Activated T-cell treated with anti-CD3 and anti-CD28 coated beads, Interleukin-2, amount 50 U/mL, for 72 hours (primary cell): ENCODE data around the gene BMPER. TPM values are rescaled to one million over a fixed set of nuclear protein-coding genes. Genes with fewer than 3 reads are reported as not detected.

Experiments used
- ATAC-seq, 2 donors: fragments of 150-1000 bp; cut with Tn5 transposase; replicated peaks in 1 of 2; 2 replicates each; pipeline ENCODE4 v1.10.0; 2021; ENCODE audit warnings: moderate library complexity in 2 of 2, mild to moderate bottlenecking in 1 of 2
- DNase-seq, 2 donors: peaks; one replicate each; pipeline ENCODE4 v3.0.0; 2021 to 2022; ENCODE audit warnings: mixed read lengths in 1 of 2
- H3K27ac Mint-ChIP-seq: one replicate; pipeline ENCODE4 v1.8.0; 2022; ENCODE audit warnings: mild to moderate bottlenecking, moderate library complexity, mixed read lengths
- H3K27me3 Mint-ChIP-seq: one replicate; pipeline ENCODE4 v1.8.0; 2022; ENCODE audit warnings: low read depth, mixed read lengths
- H3K36me3 Mint-ChIP-seq, 2 donors: one replicate each; pipeline ENCODE4 v1.8.0; 2022; ENCODE audit warnings: mixed read lengths in 2 of 2, mild to moderate bottlenecking in 1 of 2; ENCODE audit not compliant: insufficient read depth in 2 of 2
- H3K4me1 Mint-ChIP-seq: one replicate; pipeline ENCODE4 v1.8.0; 2022; ENCODE audit warnings: low read depth, mixed read lengths
- H3K4me3 Mint-ChIP-seq, 2 donors: one replicate each; pipeline ENCODE4 v1.8.0; 2022; ENCODE audit warnings: mild to moderate bottlenecking in 2 of 2, mixed read lengths in 2 of 2, moderate library complexity in 2 of 2
- H3K9me3 Mint-ChIP-seq, 2 donors: one replicate each; pipeline ENCODE4 v1.8.0; 2022; ENCODE audit warnings: mixed read lengths in 2 of 2
- total RNA-seq, 2 donors: library from RNA; stranded (reverse); gene quantifications; one replicate each; pipeline ENCODE4 v1.2.3, GENCODE V29; 2022

The BMPER gene
- total RNA-seq, 2 donors from 2014 or later, result 0.35 TPM; not detected in 1

- Mint-ChIP-seq H3K36me3 (no peaks in the 10 kb centered on the region), H3K4me3 (no peak overlapping the region), H3K27ac (no peak overlapping the region), H3K9me3 (peaks cover 0 to 4% of the 10 kb centered on the region in 2 donors), H3K27me3 (no peaks in the 10 kb centered on the region), H3K4me1 (no peaks in the 10 kb centered on the region)
- ATAC-seq, result no peak
- no peak for DNase-seq
Measured at GRCh38 chr7:34013421-34013820, 108.1 kb downstream of the BMPER start.

- Mint-ChIP-seq H3K36me3 (no peaks in the 10 kb centered on the region), H3K4me3 (no peak overlapping the region), H3K9me3 (peaks cover 0 to 2% of the 10 kb centered on the region in 2 donors), H3K27ac (no peak overlapping the region), H3K4me1 (no peaks in the 10 kb centered on the region), H3K27me3 (no peaks in the 10 kb centered on the region)
- ATAC-seq (no peak), DNase-seq (no peak)
Measured at GRCh38 chr7:34015651-34016050, 110.3 kb downstream of the BMPER start.

DNA sequence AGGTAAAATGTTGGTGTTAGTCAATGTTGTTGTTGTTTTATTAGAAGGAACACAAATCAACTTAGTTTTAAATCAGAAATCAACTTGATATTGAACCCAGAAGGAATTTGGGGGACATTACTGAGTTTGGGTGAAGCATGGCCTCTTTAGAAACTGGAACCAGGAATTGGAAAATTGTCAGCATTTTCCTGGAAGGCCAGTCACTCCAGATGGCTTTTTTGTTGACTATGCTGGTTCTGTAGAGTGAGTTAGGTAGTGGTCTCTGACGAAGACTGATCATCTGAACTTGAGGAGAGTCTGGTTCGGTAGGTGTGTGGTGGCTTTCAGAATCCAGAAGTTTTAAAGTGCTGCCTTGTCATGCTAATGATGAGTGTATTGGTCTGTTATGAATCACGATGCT is 111.5 kb downstream of the BMPER start:
- H3K27ac Mint-ChIP-seq, result no peak overlapping the region

GRCh38 chr7:34019301-34019790 is 114.0 kb downstream of the BMPER start:
- H3K4me1 Mint-ChIP-seq, result no peaks in the 10 kb centered on the region
- H3K36me3 Mint-ChIP-seq, result no peaks in the 10 kb centered on the region
- ATAC-seq, result no peak
- H3K9me3 Mint-ChIP-seq, result no peaks in the 10 kb centered on the region
- no peaks in the 10 kb centered on the region for H3K27me3 Mint-ChIP-seq
- no peak overlapping the region for H3K27ac Mint-ChIP-seq
- no peak overlapping the region for H3K4me3 Mint-ChIP-seq
- no peak for DNase-seq

More for the DNA sequence above, 111.5 kb downstream of the BMPER start:
- Mint-ChIP-seq H3K27me3 (no peaks in the 10 kb centered on the region), H3K4me1 (no peaks in the 10 kb centered on the region), H3K4me3 (no peak overlapping the region), H3K36me3 (no peaks in the 10 kb centered on the region), H3K9me3 (peaks cover 0 to 2% of the 10 kb centered on the region in 2 donors)
- DNase-seq, result no peak
- no peak for ATAC-seq

DNA sequence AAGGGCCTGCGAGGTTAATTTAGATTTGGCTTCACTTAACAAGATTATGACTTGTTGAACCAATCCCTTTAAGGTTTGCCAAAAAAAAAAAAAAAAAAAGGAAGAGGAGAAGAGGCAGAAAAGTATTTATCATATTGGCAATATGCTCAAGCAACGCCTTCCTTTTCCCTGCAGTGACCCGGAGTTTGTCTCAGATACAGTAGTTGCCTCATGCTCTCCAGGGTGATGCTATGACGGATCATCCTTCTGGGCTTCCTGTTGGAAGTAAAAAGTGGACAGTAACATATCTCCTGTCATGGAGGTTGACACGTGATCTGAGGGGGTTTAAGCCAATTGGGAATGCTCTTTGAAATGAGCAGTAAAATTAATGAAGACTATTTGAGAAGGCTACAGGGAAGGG is 117.3 kb downstream of the BMPER start:
- no peaks in the 10 kb centered on the region for H3K27me3 Mint-ChIP-seq
- H3K36me3 Mint-ChIP-seq, result no peaks in the 10 kb centered on the region
- H3K4me3 Mint-ChIP-seq, result no peak overlapping the region
- no peaks in the 10 kb centered on the region for H3K4me1 Mint-ChIP-seq
- ATAC-seq, result no peak
- no peak overlapping the region for H3K27ac Mint-ChIP-seq
- H3K9me3 Mint-ChIP-seq, result peaks cover 0 to 2% of the 10 kb centered on the region in 2 donors
- DNase-seq, result no peak

- DNase-seq (no peak), ATAC-seq (no peak)
- Mint-ChIP-seq H3K4me3 (no peak overlapping the region), H3K27me3 (no peaks in the 10 kb centered on the region), H3K9me3 (peaks cover 0 to 2% of the 10 kb centered on the region in 2 donors), H3K36me3 (no peaks in the 10 kb centered on the region), H3K27ac (no peak overlapping the region), H3K4me1 (no peaks in the 10 kb centered on the region)
Measured at GRCh38 chr7:34025600-34025999, 120.3 kb downstream of the BMPER start.

DNA sequence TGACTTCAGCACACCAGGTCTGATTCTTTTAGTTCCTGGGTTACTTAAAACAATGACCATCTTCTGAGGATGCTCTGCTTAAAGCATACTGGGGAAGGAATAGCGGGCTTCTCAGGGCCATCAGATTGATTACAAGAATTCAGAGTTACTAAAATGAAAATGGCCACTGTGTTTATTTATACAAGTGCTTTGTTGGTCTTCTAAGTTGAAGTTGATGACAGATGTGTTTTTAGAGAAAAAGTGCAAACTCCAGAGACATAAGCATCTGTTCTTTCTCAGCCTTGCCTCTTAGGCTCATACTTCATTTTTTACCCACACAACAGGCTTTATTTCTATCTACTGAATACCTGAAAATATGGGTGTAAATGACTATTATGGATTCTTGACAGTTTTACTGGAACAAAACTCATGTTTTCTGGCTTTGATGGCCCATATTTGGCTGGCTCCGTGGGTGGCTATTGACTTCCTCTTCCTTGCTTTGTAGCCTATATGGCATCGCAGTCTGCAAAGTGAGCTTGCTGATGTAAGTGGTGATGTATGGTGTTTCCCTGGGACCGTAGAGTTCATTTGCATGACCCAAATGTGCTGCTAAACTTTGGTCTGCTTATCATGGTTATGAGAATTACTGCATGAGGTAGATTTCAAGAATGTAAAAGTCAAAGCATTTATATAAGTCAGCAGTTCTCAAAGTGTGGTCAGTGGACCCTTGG is 121.3 kb downstream of the BMPER start:
- peaks cover 0 to 2% of the 10 kb centered on the region in 2 donors for H3K9me3 Mint-ChIP-seq
- no peaks in the 10 kb centered on the region for H3K36me3 Mint-ChIP-seq
- H3K4me3 Mint-ChIP-seq, result no peak overlapping the region
- no peaks in the 10 kb centered on the region for H3K27me3 Mint-ChIP-seq
- ATAC-seq (no peak), DNase-seq (no peak)
- no peaks in the 10 kb centered on the region for H3K4me1 Mint-ChIP-seq
- H3K27ac Mint-ChIP-seq, result no peak overlapping the region

- Mint-ChIP-seq H3K27ac (no peak overlapping the region), H3K27me3 (no peaks in the 10 kb centered on the region)
Measured at GRCh38 chr7:34031156-34031555, 125.8 kb downstream of the BMPER start.

GRCh38 chr7:34034728-34035127 is 129.4 kb downstream of the BMPER start:
- no peak for DNase-seq

More at GRCh38 chr7:34031156-34031555, 125.8 kb downstream of the BMPER start:
- ATAC-seq (no peak), DNase-seq (no peak)
- Mint-ChIP-seq H3K4me3 (no peak overlapping the region), H3K36me3 (no peaks in the 10 kb centered on the region), H3K9me3 (peaks cover 0 to 5% of the 10 kb centered on the region in 2 donors), H3K4me1 (no peaks in the 10 kb centered on the region)

DNA sequence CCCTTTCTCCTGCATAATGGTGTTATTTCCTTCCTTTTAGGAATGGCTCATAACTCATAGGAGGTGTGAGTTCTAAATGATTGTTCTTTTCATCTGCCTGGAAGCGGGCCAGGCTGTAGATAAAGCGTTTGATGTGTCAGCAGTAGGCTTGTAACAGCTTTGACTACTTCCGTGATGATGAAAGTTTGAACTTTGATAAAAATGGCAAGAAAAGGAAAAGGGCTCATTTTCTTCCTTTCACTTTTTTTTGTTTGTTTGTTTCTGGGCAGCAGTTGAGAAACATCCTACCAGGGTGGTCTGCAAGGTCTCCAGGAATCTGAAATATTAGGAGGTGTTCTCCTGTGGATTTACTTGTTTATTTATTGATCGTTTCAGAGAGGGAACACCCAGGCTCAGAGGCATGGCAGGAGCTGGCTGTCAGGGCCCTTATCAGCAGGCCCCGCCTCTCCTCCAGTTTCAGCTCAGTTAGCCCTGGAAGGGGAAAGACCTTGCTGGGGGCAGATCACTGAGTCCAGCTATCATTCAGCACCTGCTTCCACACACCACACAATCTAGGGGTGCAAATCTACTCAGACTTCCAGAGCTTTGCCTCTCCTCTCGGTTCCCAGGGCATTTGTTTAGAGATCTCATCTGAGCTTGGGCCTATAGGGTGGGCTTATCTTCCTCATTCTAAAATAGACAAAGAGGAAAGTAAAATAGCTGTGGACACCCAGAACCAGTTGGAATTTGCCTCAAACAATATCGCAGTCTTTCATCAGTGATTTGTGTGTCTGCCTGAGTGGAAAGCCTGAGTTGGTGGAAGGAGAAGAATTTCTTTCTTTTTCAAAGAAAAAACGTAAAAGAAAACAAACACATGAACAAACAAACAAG is 130.9 kb downstream of the BMPER start:
- no peak for ATAC-seq
- Mint-ChIP-seq H3K36me3 (no peaks in the 10 kb centered on the region), H3K4me1 (no peaks in the 10 kb centered on the region), H3K4me3 (no peak overlapping the region), H3K27me3 (no peaks in the 10 kb centered on the region), H3K9me3 (peaks cover 0 to 3% of the 10 kb centered on the region in 2 donors), H3K27ac (no peak overlapping the region)
- no peak for DNase-seq

More at GRCh38 chr7:34034728-34035127, 129.4 kb downstream of the BMPER start:
- ATAC-seq, result no peak
- Mint-ChIP-seq H3K27me3 (no peaks in the 10 kb centered on the region), H3K4me1 (no peaks in the 10 kb centered on the region), H3K9me3 (peaks cover 0 to 3% of the 10 kb centered on the region in 2 donors), H3K27ac (peak overlapping the region; percentile 70), H3K4me3 (no peak overlapping the region), H3K36me3 (no peaks in the 10 kb centered on the region)

GRCh38 chr7:34036972-34037792 is 131.8 kb downstream of the BMPER start:
- Mint-ChIP-seq H3K27ac (no peak overlapping the region), H3K4me3 (no peak overlapping the region), H3K4me1 (no peaks in the 10 kb centered on the region), H3K9me3 (peaks cover 0 to 3% of the 10 kb centered on the region in 2 donors), H3K36me3 (no peaks in the 10 kb centered on the region), H3K27me3 (no peaks in the 10 kb centered on the region)
- DNase-seq, result no peak
- no peak for ATAC-seq

GRCh38 chr7:34038816-34039470 is 133.6 kb downstream of the BMPER start:
- Mint-ChIP-seq H3K4me3 (no peak overlapping the region), H3K27ac (no peak overlapping the region), H3K27me3 (no peaks in the 10 kb centered on the region), H3K9me3 (peaks cover 0 to 3% of the 10 kb centered on the region in 2 donors), H3K36me3 (no peaks in the 10 kb centered on the region), H3K4me1 (no peaks in the 10 kb centered on the region)
- ATAC-seq (no peak), DNase-seq (no peak)
